Measurements from ENCODE around the gene ACAA1. TPM values are rescaled to one million over a fixed set of nuclear protein-coding genes. Genes with fewer than 3 reads are reported as not detected.

ACAA1 gene
- total RNA-seq, 1 experiment from 2014 or later = 58.9 TPM

DNA sequence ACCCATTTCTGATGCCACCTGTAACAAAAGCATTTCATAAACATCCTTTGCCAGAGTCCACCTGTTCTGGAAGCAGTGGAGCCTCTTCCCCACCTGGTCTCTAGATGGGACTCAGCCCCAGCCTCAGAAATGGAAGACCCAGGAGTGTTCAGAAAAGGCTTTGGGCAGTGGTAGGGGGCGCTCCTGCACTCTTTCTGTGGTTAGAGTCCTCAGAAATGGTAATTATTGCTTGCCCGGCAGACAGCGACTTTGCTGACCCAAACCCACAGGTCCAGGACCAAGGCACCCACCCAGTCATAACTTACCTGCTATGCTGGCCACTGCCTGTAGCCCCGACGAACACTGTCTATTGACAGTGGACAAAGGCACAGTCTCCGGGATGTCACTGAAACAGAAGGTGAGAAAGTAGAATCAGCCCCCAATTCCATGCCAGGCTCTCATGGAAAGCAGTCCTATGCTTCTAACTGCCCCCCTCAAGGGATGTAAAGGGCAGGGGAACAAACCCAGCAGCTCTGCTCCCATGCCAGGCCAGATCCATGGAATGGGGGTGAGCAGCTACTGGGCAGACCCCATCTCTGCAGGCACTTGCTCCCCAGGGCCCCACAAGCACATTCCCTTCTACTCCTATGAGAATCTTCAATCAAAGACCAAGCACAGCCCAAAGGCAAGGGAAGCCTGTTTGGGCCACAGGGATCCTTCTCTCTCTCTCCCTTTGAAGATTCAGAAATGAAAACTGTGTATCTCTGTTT lies 5.1 kb downstream of the ACAA1 start:
- H3K4me2 ChIP-seq = 0 out of 2 replicates have a peak overlapping the region, but pooled peaks have one; percentile 72
- H2AFZ ChIP-seq = no peak overlapping the region
- TF ChIP-seq, protein P1, sequence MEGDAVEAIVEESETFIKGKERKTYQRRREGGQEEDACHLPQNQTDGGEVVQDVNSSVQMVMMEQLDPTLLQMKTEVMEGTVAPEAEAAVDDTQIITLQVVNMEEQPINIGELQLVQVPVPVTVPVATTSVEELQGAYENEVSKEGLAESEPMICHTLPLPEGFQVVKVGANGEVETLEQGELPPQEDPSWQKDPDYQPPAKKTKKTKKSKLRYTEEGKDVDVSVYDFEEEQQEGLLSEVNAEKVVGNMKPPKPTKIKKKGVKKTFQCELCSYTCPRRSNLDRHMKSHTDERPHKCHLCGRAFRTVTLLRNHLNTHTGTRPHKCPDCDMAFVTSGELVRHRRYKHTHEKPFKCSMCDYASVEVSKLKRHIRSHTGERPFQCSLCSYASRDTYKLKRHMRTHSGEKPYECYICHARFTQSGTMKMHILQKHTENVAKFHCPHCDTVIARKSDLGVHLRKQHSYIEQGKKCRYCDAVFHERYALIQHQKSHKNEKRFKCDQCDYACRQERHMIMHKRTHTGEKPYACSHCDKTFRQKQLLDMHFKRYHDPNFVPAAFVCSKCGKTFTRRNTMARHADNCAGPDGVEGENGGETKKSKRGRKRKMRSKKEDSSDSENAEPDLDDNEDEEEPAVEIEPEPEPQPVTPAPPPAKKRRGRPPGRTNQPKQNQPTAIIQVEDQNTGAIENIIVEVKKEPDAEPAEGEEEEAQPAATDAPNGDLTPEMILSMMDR (conservative IDR thresholded peaks at IDR 0.05) = no peak; the same call in 1 of the 2 replicates
- no peak for TF ChIP-seq EZH2 (IDR thresholded peaks at IDR 0.05; ENCODE audit: low read depth)
- H3K79me2 ChIP-seq (ENCODE audit: low read depth) = peaks cover 30% of the 10 kb centered on the region
- ChIA-PET CTCF (no interaction called here), POLR2A (ENCODE audit: unreplicated experiment) (no interaction called here)
- H3K9me2 ChIP-seq (ENCODE audit: insufficient read depth) = no peaks in the 10 kb centered on the region
- no peak for DNase-seq
- H3F3A ChIP-seq (ENCODE audit: insufficient read depth, low read depth) = peaks cover 26% of the 10 kb centered on the region; the same call in 1 of the 2 replicates
- H3K4me3 ChIP-seq = no peak overlapping the region
- no TSS peak for BruUV-seq (replicated peaks)
- H3K9me3 ChIP-seq (ENCODE audit: insufficient read depth, low read depth) = no peaks in the 10 kb centered on the region
- no peak overlapping the region for H3K27ac ChIP-seq
- no peaks in the 10 kb centered on the region for H3K27me3 ChIP-seq (ENCODE audit: insufficient read depth, low read depth)
- peaks cover 40% of the 10 kb centered on the region for H3K4me1 ChIP-seq (replicated peaks; ENCODE audit: insufficient read depth)
- intact Hi-C loops (cut with micrococcal nuclease; ENCODE audit: unreplicated experiment) = loop anchor here (10.0 kb wide), 1 partner anchor 323 kb away; the partner anchor contains the start of gene ACVR2B
- H3K36me3 ChIP-seq (ENCODE audit: low read depth) = no peaks in the 10 kb centered on the region; the same call in 1 of the 2 replicates
- H4K20me1 ChIP-seq (ENCODE audit: insufficient read depth) = no peaks in the 10 kb centered on the region; the same call in 1 of the 2 replicates

DNA sequence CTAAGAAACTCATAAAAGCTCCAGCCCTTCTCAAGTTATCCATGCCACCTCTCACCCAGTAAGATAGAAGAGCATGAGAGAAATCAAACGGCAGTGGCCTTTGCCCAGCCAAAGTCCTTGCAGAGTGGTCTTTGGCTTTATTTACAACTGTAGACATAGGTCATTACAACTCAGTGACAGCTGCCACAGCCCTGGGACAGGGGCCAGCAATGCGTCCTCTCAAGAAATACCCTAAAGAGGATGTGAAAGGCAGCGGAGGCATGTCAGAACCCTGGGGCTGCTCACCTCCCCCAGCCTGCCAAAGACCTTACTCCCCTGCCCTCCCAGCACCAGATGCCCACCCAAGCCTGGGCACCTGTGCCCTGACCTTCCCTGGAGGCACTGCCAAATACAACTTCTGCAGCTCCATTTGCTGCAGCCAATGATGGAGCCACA lies 6.3 kb downstream of the ACAA1 start:
- H3K36me3 ChIP-seq (ENCODE audit: low read depth) = no peaks in the 10 kb centered on the region; the same call in 1 of the 2 replicates
- ChIA-PET POLR2A (ENCODE audit: unreplicated experiment) (no interaction called here), CTCF (no interaction called here)
- no peaks in the 10 kb centered on the region for H3K9me3 ChIP-seq (ENCODE audit: insufficient read depth, low read depth)
- no peak for DNase-seq
- no peak overlapping the region for H3K27ac ChIP-seq
- TF ChIP-seq EZH2 (IDR thresholded peaks at IDR 0.05; ENCODE audit: low read depth) = no peak
- TF ChIP-seq, protein P1 (conservative IDR thresholded peaks at IDR 0.05) = no peak
- BruUV-seq (replicated peaks) = no TSS peak
- no peak overlapping the region for H3K4me3 ChIP-seq
- intact Hi-C loops (cut with micrococcal nuclease; ENCODE audit: unreplicated experiment) = loop anchor here (10.0 kb wide), 1 partner anchor 324 kb away; the partner anchor contains the start of gene ACVR2B
- H3K27me3 ChIP-seq (ENCODE audit: insufficient read depth, low read depth) = no peaks in the 10 kb centered on the region
- H3K9me2 ChIP-seq (ENCODE audit: insufficient read depth) = no peaks in the 10 kb centered on the region
- H3K4me2 ChIP-seq = no peak overlapping the region
- H3F3A ChIP-seq (ENCODE audit: insufficient read depth, low read depth) = peaks cover 26% of the 10 kb centered on the region; the same call in 1 of the 2 replicates
- no peak overlapping the region for H2AFZ ChIP-seq
- peaks cover 38% of the 10 kb centered on the region for H3K4me1 ChIP-seq (replicated peaks; ENCODE audit: insufficient read depth)
- H4K20me1 ChIP-seq (ENCODE audit: insufficient read depth) = no peaks in the 10 kb centered on the region; the same call in 1 of the 2 replicates
- peaks cover 19% of the 10 kb centered on the region for H3K79me2 ChIP-seq (ENCODE audit: low read depth)

DNA sequence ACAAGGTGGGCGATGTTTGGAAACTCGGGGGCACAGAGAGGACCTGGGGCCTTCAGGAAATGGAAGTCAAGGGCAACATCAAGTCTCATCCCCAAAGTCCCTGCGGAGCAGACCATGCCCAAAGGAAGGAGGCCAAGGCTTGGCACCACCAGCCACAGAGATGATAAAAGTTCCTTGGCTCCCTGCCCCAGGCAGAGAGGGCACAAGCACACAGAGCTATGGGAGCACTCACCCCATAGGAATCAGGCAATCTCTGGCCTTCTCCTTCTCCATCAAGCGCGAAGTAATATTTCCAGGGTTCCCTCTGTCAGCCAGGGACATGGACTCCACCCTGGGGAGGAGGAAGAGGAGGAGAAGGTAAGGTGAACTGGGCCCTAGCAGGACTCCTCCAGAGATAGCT lies 7.9 kb downstream of the ACAA1 start:
- no peaks in the 10 kb centered on the region for H3K9me3 ChIP-seq (ENCODE audit: insufficient read depth, low read depth)
- peaks cover 23% of the 10 kb centered on the region; the same call in 1 of the 2 replicates for H3F3A ChIP-seq (ENCODE audit: insufficient read depth, low read depth)
- no peaks in the 10 kb centered on the region for H3K27me3 ChIP-seq (ENCODE audit: insufficient read depth, low read depth)
- no peak overlapping the region for H3K4me3 ChIP-seq
- H3K36me3 ChIP-seq (ENCODE audit: low read depth) = no peaks in the 10 kb centered on the region; the same call in 1 of the 2 replicates
- H3K4me2 ChIP-seq = no peak overlapping the region
- intact Hi-C loops (cut with micrococcal nuclease; ENCODE audit: unreplicated experiment) = no loop called here
- no peak for DNase-seq
- no TSS peak for BruUV-seq (replicated peaks)
- no peaks in the 10 kb centered on the region for H3K9me2 ChIP-seq (ENCODE audit: insufficient read depth)
- peaks cover 3% of the 10 kb centered on the region; the same call in 1 of the 2 replicates for H3K79me2 ChIP-seq (ENCODE audit: low read depth)
- TF ChIP-seq EZH2 (IDR thresholded peaks at IDR 0.05; ENCODE audit: low read depth) = no peak
- TF ChIP-seq, protein P1 (conservative IDR thresholded peaks at IDR 0.05) = no peak
- no peak overlapping the region for H2AFZ ChIP-seq
- ChIA-PET POLR2A (ENCODE audit: unreplicated experiment) (no interaction called here), CTCF (no interaction called here)
- H3K27ac ChIP-seq = no peak overlapping the region
- peaks cover 22% of the 10 kb centered on the region for H3K4me1 ChIP-seq (replicated peaks; ENCODE audit: insufficient read depth)
- H4K20me1 ChIP-seq (ENCODE audit: insufficient read depth) = no peaks in the 10 kb centered on the region; the same call in 1 of the 2 replicates
